HUDEP-2 (cell line): ENCODE results near the gene OSBPL6.
"Not testable (repeated sequence)": the region's sequence is repeated elsewhere in the genome, so short reads cannot be mapped to it uniquely, and the experiment has no call there.

Experiments used
- DNase-seq, 76 experiments: peaks; one replicate each; lab custom pipeline; 2025; ENCODE audit not compliant: unreplicated experiment in 76 of 76; lab: John Stamatoyannopoulos, UW

OSBPL6 gene

DNA sequence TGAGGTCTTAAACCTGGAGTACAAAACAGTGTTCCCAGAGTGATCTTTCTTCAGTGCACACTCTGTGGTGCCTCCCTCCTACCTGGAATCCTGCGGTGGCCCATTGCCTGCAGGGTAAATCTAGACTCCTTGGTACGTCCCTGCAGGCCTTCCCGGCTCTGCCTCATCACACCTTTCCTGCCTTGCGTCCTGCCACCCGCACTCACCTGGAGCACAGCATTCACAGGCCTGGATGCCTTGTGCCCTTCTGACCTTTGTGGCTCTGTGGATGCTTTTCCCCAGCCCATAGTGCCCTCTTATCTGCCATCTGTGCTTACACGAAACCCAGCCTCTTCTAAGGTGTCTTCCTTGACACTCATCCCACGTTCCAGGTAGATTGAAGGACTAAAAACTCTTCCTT lies 194.0 kb downstream of the OSBPL6 start:
- DNase-seq: no peak

DNA sequence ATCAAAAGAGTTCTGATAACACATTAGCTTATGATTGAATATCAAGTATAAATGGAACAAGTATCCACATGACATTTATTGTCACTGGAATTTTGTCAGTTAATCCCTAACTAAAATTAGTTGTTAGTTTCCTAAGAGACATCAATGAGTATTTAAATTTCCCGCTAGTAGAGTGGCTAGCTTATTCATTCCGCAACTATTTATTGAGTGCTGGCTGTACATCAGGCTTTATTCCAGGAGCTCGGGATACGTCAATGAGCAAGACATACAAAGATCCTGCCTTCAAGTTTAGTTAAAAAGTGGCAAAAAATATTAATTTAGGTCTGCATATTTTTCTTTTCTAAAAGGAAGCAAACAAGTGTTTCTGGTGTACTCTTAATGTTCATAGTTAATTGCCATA lies 197.4 kb downstream of the OSBPL6 start:
- DNase-seq: no peak

DNA sequence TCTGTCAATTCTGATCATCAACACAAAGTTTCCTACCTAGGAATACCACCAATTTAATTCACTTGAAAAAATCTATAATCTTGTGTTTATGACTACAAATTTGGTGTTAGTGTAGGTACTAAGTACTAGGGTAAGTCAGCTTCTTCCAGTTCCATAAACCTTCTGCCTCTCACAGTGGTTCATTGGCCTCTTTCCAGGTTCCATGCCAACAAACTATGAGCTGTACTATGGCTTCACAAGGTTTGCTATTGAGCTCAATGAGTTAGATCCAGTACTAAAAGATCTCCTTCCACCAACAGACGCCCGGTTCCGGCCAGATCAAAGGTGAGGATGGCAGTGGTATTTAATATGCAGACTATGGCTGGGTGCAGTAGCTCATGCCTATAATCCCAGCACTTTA lies 197.9 kb downstream of the OSBPL6 start:
- no peak for DNase-seq

DNA sequence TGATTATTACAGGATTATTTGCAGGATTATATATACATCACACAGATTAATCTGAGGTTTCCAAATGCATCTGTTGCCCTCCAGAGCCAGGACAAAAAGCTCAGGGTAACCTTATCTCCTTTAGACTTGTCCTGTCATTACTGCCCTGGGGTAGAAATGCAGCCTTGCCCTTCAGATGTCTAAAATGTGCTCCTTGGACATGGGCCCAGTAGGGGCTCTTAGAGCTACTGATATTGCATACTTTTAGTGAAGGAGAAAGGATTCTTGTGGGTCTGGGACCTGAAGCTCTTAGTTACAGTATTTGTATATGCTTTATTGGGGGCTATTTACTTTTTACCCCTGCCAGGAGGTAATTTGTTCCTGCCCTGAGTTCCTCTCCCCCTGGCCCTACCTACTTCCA lies 200.5 kb downstream of the OSBPL6 start:
- DNase-seq: peak in 2 of 76 experiments; percentile 4 to 25

DNA sequence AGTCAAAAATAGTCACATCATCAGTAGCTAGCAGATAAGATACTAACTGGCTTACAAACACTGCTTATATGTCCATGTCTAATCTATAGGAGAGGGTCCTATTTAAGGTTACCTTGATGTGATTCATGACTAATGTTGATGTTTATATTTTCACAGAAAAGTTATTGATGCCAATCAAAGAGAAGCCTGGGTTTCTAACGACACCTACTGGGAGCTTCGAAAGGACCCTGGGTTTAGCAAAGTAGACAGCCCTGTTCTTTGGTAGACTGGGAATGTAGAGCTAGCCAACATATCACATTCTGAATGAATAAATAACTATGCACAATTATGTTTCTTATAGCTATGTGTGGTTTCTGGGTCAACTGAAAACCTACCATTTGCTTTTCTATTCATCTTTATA lies 201.0 kb downstream of the OSBPL6 start:
- no peak for DNase-seq

DNA sequence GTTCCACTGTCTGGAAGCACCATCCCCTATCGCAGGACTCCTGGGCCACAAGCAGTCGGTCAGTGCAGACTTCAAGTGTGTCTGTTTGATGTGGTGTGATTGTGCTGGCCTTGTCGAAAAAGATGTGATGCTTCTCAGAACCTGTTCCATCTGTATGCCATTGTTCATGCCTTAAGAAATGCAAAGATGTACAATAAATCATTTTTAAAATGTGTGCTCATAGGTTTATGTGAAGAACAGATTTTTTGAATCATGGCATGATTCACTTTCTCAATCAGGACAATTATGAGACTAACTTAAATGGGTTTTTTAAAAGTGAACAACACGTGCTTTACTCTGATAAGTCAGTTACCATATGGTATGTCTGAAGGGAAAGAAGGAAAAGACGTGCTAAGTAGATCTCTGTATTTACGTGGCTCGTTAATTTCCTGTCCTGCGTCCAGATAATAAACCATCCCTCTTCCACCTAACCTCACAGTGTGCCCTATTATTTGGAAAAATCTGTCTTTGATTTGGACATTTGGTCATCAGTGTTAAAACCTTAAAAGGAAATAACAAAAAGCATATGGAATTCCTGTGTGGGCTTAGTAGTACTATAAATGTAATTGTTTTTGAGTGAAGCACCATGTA lies 201.7 kb downstream of the OSBPL6 start:
- DNase-seq: no peak

DNA sequence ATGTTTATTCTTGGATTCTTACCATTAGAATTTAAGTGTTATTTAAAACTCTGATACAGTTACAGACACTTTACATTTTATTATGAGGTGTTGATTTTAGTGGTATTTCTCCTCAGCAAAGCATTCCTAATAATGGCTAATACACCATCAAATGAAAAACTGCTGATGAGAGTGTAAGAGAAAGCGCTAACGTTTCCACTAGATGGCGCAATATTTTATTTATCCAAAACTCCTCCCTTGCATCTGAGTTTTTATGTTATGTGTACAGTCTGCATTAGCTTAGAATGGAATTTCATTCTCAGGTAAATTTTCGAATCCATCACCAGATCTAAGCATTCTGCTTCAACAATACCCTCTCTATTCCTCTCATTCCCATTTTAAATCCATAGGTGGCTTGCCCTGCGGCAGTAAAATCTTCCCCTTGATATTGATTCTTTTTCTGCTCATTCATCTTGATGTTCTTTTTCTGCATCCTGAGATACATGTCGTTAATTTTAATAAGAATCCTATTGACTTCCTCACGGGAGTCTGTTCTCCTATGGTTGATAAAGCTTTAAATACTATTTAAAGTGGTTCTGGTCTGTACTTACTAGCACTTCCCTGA lies 202.8 kb downstream of the OSBPL6 start:
- DNase-seq: peak in 13 of 76 experiments; percentile 3 to 41 (median 17)

DNA sequence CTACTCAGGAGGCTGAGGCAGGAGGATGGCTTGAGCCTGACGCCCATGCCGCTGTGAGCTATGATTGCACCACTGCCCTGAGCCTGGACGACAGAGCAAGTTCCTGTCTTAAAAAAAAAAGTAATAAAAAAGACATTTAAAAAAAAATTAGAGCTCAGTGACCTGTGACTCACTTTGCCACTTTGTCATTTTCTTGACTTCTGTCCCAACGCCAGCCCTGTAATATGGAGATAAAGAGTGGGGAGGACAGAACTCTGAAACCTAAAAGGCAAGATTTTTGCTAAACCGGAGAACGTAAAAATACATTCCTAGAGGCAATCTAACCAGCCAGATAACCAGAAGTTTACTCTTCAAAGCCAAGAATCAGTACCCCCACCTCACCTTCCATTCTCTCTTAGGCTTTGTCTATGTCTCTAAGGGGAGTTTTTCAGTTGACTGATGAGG lies 207.7 kb downstream of the OSBPL6 start:
- DNase-seq: peak in 35 of 76 experiments; percentile 1 to 84 (median 35)

DNA sequence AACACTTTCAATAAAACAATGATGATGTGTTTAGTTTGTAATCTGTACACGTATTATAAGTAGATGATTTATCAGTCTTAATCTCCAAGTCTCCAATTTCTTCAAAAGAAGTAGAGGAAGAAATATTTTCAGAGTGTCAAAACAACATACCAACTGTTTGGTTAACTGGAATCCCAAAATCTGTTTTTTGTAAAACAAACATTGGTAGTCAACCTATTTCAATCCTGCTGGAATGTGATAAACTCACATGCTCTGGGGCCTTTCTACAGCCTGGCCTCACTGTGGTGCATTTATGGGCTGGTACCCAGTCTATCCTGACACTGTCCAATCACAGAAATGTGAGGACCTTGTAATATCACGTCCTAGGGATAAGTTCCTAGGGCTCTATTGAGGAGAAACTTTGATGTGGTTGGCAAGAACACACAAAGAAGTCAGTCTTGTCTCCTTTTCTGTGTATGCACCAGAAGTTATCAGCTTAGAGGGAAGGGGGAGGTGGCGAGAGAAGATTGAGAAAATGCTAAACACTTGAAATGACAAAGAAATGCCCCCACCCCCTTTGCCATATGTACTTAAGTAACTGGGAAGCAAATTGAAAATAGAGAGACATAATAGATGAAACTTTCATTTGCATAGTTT lies 209.5 kb downstream of the OSBPL6 start:
- no peak for DNase-seq

DNA sequence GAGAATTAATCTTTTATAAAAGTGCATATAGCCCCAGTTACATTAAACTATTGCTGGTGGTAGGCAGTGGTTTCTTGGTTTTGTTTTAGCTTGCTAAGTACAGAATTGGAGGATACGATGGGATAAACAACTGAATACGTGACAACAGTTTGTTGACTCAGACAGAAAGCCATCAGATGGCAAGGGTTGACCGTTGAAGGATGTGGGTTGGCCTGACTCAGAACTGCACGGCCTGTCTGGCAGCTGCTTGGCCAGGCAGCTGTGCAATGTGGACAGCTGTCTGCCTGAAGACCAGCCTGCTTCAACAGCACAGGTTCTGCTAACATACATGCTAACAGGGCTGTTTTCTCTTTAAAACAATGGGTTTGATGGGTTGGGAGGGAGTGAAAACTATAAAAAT lies 210.1 kb downstream of the OSBPL6 start:
- peak in 19 of 76 experiments; percentile 1 to 64 (median 23) for DNase-seq

DNA sequence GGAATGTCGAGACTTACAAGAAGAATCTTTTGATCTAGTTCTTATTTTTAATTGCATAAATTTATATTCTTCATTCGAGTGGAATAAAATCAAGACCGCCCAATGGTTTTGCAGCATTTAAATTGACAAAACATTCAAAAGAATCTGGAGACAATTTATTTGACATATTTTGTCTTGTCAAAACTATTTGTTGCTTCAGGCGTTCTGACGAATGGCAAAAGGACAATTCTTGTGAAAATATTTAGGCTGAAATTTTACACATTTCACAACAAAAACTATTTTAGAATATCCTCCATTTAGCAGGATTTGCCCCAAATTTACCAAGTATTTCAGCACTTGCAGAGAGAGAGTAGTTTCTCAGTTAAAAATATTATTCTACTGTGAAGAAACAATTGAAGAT lies 214.9 kb downstream of the OSBPL6 start:
- DNase-seq: no peak

DNA sequence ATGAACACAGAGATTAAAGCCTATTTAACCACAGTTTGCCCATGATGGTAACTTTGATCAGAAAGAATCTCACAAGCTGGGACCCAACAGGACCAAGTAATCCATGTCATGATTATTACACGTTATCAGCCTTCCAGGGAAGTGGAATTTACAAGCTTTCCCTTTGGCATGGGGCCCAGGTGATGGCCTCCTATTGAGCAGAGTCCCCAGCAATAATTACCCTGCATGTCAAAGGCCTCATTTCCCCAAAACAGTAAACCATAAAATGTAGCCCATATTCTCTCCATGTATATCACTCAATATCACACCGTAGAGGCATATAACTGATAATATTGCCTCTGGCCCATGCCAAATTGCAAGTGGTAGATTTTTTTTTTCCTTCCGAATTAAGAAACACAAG lies 217.7 kb downstream of the OSBPL6 start:
- DNase-seq: no peak

DNA sequence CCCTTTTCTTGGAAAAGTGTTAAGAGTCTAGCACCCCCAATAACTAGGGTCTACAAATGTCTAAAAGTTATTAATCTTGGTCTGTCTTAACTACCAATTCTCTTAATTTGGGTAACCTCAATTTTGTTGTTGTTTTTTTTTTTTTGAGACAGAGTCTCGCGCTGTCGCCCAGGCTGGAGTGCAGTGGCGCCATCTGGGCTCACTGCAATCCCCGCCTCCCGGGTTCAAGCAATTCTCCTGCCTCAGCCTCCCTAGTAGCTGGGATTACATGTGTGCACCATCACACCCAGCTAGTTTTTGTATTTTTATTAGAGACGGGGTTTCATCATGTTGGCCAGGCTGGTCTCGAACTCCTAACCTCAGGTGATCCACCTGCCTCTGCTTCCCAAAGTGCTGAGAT lies 218.1 kb downstream of the OSBPL6 start:
- DNase-seq: not testable (repeated sequence)

DNA sequence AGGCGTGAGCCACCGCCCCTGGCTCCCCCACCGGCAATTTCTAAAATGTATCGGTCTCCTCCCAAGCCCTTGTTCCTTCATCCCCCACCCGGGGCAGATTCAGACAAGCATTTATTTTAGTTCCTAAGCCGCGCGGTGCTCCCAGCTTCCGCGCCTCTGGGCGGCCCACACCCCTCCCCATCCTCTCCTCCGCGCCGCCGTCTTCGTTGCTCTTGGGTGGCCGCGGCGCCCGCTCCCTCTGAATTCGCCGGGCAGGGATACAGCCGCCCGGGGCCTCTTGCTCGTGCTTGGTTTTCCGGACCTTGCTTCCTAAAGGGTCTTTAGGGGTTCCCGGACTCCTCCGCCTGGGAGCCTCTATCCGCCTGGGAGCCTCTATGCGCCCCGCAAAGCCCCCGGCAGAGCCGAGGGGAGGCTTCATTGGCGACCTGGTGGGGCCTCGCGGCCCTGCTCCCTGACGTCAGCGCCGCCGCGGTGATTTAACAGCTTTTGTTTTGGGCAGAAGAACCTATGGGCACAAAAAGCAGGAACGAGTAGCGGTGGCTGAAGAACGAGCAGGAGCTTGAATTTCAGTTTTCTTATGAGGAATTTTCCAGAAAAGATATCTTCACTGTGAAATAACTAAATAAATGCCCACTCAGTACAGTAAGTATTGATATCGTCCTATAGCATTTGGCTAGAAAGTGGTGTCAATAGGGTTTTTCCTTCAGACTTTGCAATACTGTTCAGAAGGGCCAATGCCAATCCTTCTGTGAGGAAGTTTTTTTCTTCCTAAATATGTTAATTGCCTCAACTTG lies 219.4 kb downstream of the OSBPL6 start:
- peak in 70 of 76 experiments; percentile 4 to 73 (median 43) for DNase-seq

DNA sequence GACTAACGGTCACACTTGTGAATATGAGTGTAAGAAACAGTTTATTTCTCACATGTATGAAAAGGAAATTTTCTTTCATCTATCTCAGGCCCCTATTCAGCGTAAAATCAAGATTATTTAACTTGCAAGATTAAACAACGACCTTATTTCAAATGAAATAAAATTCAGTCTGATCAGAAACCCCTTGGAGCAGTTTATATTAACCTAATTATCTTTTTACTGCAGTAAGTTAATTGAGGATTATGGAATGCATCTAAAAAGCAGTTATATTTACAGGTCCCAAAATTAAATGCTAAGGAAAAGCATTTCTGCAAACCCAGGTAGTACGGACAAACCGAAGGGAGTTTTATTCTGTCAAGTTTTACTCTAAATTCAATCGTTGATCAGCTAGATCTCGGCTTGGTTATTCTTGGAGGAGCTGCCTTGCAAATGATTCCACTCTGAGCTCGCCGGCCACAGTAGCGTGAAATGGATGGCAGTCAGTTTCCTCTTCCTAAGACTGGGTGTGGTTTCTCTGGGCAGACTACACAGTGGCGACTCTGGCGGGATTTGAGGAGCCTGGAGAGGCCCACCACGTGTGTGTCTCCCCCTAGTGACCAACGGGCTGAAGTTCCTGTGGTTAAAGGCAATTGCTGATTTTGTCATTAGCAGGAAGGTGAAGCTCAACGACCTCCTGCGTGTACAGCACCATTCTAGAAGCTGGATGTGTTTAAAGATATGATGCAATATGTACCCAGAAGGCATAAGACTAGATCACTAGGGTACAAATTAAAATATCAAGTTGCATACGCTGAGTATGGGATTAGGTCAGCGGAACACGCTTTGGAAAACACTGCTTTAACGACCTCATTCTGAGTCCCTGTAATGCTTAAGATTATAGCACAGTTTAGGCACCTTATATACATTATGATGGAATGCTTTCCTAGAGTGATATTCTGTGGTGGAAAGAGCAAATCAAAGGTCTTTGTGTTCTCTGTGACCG lies 220.2 kb downstream of the OSBPL6 start:
- DNase-seq: peak in 74 of 76 experiments; percentile 10 to 91 (median 78)

DNA sequence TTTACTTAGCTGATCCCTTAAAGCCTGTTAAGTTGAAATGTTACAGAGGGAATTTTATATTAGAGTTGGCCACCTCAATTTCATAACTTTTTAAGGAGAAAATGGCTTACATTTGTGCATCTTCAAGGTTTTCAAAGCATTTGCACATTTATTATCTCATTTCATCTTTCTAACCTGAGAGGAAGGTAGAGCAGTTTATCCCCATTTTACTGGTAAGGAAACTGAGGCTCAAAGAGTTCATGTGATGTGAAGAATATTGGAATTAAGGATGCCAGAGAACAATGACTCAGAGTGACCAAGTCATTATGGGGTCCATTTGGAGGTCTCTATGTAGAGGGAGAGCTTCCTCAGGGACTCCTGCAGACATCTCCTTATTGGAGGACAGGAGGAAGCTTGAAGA lies 221.7 kb downstream of the OSBPL6 start:
- DNase-seq: no peak

DNA sequence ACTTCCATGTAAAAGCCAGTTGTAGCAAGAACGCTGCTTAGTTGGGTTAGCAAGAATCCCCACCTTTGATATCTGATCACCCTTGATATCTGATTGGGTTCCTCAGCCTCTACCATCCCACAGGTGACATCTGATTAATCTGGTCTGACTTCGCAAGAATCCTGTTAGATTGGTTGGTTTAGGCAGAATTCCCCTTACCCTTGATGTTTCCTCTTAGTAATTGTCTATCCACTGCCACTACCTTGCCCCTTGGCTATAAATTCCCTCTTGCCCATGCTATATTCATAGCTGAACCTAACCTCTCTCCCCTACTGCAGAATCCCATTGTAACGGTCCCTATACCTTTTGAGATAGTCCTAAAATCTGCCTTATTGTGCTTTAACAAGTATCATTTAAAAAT lies 223.6 kb downstream of the OSBPL6 start:
- no peak for DNase-seq

DNA sequence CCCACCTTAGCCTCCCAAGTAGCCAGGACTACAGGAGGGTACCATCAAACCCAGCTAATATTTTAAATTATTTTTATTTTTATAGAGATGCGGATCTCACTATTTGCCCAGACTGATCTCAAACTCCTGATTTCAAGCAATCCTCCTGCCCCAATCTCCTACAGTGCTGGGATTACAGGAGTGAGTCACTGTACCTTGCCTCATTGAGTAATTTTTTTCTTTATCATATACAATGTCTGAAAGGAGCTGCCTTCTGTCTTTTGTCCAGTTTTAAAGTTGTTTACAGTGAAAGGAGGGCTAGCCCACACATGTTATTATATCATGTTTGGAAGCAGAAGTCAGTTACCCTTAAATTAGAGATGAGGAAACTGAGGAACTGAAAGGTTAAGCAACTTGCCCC lies 224.1 kb downstream of the OSBPL6 start:
- DNase-seq: no peak

DNA sequence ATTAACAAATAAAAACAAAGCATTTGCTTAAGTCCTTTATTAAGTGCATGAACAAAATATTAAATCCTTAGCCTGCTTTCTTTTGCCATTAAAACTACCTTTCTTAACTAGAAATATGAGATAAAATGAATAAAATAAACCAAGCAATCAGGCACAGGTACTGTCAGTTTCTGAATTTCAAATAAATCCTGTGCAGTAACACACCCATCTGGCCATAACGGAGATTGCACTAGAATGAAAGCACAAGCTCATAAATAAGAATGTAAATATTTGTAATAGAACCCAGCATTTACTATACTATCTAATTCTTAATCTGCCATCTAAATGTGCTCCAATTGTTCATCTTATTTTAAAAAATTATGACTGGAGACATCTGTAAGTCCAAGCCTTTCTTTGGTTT lies 224.8 kb downstream of the OSBPL6 start:
- DNase-seq: peak in 3 of 76 experiments; percentile 6 to 23 (median 22)

DNA sequence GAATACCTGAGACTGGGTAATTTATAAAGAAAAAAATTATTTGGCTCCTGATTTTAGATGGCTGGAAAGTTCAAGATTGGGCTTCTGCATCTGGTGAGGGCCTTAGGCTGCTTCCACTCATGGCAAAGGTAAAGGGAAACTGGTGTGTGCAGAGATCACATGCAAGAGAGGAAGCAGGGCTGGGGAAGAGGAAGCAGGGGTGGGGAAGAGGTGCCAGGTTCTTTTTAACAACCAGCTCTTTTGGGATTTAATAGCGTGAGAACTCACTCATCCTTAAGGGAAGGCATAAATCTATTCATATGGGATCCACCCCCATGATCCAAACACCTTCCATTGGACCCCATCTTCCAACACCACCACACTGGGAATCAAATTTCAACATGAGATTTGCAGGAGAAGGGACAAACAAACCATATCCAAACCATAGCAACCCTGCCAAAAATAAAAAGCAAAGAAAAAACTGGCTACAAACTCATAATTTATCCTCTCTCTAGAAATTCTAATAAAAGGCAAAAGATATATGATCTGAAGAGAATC lies 226.2 kb downstream of the OSBPL6 start:
- DNase-seq: no peak
